Measurements from ENCODE around the gene IBSP.

Gene IBSP, protein sequence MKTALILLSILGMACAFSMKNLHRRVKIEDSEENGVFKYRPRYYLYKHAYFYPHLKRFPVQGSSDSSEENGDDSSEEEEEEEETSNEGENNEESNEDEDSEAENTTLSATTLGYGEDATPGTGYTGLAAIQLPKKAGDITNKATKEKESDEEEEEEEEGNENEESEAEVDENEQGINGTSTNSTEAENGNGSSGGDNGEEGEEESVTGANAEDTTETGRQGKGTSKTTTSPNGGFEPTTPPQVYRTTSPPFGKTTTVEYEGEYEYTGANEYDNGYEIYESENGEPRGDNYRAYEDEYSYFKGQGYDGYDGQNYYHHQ

DNA sequence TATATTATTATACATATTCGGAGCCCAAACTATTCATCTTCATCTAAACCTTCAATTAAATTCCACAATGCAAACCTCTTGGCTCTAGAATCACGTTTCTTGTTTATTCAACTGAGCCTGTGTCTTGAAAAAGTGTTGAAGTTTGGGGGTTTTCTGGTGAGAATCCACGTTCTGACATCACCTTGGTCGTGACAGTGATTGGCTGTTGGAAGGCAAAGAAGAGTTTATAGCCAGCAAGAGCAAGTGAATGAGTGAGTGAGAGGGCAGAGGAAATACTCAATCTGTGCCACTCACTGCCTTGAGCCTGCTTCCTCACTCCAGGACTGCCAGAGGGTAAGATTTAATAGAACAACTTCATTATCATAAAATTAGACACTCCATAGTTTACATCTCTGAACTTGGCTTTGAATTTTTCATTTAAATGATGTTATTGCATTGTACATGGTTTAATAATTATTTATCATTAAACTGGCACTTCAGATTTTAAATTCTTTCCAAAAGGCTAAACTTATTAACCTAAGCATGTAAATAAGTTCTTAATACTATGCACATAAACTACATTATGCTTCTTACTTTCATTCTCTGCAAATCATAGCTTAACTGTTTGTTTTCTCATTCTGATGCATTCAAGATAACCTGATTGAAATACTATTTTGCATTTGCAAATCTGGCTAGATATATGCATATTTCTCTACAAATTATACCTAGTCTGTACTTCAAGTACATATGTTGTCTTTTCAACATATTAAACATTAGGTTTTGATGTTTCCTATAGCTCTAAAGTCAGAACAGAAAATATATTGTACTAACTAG lies at the start of gene IBSP:
Gene IBSP, plus strand, starts transcription at position 254 of the 813 bp plus-strand sequence. CDS start 2,808 bp downstream, outside the sequence.
- DNase-seq (ENCODE audit: low read depth): no peak

DNA sequence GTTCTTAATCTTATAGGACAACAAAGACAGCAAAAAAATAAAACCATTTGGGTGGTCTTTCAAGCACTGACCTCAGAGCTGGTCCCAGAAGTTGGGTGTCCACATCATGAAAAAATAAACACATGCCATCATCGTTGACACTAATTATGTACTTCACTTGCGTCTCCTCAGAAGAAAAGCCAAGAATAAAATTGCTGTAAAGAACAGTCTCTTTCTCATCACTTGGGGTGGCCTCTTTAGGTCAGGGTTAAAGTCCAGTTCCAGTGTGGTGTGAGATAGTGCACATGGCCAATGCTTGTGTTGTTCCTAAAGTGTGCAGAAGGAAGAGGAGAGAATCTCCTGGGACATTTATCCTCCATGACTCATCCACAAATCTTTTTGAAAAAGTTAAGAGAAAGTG lies 49.5 kb upstream of the IBSP start:
- no peak for DNase-seq (ENCODE audit: low read depth)

DNA sequence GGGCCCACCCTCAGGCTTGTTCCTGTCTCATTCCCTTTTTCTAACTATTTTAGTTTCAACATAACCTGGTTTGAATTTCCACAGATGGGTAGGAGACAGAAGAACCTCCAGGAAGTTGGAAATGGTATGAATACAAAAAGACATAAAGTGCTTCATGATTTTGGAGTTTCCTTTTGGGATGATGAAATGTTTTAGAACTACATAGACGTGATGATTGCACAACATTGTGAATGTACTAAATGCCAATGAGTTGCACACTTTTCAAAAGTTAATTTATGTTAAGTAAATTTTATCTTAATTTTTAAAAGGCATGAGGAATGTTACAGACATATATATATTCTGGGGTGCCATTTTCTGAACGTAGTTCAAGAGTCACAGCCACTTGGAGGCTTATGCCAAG lies 41.1 kb upstream of the IBSP start:
- no peak for DNase-seq (ENCODE audit: low read depth)

DNA sequence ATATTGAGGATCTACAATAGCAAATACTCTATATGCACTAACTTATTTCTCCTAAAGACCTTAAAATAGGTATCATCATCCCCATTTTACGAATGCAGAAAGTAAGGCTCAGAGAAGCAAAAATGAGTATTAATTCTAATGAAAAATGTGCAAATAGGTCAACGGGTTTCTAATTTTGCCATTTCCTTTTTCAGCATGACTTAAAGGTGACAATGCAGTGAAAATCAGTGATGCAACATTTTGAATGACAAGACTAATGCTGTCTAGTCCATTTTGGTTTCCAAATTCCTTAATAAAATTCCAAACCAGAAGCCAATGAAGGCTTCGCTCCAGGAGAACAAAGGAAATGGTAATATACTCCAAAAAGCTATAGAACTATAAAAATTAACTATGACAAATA lies 37.0 kb upstream of the IBSP start:
- no peak for DNase-seq (ENCODE audit: low read depth)

DNA sequence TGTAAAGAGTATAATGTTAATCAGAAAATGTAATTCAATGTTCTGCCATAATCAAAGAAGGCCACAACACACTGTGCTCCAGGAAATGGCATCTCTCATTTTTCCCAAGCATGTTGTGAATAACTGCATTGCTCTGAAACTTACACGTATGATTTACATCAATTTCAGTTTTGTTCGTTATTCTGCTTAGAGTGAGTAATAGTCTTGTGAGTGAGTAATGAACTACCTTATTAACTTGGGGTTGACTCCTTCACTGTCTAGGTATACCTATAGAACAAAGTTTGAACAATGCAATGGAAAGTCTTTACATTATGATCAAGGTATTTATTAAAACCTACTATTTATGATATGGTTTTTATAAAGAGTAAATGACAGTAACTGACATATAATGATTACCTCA lies 17.8 kb upstream of the IBSP start:
- no peak for DNase-seq (ENCODE audit: low read depth)

DNA sequence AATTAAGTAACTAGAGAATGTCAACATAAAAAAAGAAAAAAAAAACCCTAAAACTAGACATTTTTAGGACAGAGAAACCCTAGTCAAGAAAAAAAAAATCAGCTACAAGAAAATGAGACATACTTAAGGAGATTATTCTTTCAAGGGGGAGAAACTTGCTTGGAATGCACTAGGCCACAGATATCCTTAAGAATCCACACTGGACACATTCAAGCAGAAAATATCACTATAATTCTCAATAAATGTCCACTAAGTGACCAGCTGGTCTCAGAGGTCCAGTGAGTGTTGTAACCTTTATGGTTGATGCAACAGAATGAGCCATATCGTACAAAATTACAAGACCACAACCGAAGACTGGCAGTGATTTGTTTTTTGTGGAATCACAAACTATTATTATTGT lies 15.6 kb upstream of the IBSP start:
- DNase-seq (ENCODE audit: low read depth): no peak

DNA sequence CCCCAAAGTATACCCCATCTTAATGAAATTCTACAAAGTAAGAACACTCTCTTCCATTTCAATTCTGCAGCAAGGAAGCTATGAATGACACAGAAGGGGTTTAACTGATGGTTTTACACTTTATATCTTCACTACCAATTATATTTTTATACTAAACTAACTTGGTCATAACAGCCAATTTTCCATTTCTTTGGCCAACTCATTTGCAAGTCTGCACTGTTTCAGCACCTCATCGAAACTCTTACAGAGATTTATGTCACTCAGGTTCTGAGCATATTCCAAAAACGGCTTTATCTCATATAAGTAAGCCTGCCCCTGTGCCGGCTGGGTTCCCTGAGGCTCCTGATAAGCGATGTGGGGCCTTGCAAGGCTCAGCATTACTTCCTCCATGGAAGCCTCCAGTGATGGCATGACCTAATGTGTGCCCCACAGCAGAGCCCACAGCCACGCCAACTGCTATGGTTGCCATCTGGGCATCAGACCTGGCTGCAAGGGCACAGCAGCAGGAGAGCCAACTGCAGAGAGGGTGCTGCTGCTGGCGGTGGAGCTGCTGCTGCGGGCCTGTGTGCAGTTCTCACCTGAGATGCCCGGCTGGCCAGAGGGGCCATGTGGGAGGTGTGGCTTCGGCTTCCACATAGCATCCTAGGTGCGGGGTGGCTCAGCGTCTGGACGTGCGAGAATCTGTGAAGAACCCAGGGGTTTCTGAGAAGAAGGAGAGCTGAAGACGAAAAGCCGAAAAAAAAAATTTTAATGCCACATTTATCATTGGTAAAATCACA lies 13.4 kb upstream of the IBSP start:
- DNase-seq (ENCODE audit: low read depth): no peak

DNA sequence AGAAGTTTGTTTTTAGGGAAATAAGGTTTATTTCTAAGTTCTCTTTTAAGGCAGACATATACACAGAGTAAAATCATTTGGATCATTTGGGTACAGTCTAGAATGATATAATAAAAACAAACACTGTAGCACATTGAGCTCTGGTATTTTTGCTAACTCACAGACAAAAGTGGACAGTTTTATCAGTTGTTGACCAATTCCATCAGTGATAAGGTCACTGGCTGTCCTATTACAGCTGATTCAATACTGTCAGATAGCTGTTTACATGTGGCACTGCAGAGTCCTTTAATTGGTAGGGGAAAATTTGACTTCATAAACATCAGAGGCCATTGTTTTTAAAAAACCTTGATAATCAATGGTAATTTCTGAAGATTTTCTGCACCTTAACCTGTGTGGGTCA lies 3.5 kb downstream of the IBSP start:
- no peak for DNase-seq (ENCODE audit: low read depth)

DNA sequence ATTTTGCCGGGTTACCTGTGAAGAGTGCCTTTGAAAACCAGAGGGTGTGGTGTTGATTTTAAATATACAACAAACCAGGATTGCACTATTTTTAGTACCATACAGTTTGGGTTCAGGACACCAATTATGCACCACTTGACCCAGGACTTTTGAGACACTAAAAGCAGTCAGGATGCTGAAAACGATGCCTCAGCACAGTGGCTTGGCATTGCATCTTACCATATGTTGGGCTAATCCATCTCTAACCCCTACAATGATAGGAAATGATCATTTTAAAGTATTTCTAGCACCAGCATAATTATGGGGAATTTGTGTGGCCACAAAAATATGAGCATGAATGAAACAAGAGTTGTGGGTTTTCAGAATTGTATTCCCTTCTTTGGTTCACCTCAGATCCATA lies 4.1 kb downstream of the IBSP start:
- DNase-seq (ENCODE audit: low read depth): no peak

DNA sequence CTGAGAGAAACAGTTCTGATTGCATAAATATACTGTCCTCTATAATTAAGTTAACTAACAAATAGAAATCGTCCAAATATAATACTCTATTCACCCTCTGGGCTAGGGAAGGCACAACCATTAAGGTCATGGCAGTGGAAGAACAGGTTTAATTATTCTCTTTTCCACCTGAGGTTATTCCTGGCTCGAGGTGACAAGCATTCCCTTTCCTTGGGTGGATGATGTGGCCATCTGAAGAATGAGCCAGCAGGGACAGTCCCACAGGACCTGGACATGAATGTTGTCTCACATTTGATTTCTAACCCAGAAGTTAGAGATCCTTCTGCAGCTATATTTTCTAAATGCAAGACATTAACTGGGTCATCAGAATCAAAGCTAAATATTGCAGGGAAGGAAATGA lies 5.5 kb downstream of the IBSP start:
- no peak for DNase-seq (ENCODE audit: low read depth)

DNA sequence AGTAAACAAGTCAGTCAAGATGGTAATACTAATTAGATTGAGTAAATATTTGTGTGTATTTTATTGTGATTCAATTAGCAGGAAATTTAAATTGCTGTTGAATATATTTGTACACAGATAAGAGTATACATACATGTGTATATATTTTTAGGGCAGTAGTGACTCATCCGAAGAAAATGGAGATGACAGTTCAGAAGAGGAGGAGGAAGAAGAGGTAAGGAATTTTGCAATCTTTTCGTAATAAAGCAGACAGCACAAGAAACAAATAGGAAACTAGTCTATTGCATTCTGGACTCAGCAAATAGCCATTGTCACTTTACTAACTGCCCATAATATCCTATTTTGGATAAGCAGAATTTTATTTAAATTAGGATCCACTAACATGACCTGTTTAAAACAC lies 6.6 kb downstream of the IBSP start:
- DNase-seq (ENCODE audit: low read depth): no peak

DNA sequence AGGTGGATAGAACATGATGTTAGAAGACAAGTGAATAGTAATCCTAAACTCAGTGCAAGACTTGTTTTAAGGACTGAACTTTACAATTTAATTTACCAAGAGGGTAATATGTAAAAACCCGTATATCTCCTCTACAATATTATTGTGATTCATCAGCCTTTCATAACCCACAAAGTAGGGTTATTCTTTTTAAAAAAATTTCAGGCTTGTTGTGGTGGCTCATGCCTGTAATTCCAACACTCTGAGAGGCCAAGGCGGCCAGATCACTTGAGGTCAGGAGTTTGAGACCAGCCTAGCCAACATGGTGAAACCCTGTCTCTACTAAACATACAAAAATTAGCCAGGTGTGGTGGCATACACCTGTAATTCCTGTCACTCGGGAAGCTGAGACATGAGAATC lies 7.2 kb downstream of the IBSP start:
- no peak for DNase-seq (ENCODE audit: low read depth)

DNA sequence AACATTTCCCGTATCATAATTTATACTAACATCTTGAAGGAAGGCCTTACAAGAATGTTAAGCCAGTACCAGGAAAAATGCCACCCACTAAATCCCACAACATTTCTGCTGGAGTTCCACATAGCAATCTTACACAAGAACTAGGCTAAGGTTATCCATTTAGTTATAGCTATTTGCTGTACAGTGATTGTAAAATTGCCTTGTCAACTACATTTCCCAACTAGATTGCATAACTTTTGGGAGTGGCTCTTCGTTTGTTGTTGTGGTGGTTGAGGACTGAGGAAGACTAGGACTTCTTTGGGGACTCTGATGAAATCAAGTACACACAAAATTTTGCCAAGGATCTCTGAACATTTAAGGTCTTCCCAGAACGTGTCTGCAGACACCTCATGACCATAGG lies 8.0 kb downstream of the IBSP start:
- no peak for DNase-seq (ENCODE audit: low read depth)

DNA sequence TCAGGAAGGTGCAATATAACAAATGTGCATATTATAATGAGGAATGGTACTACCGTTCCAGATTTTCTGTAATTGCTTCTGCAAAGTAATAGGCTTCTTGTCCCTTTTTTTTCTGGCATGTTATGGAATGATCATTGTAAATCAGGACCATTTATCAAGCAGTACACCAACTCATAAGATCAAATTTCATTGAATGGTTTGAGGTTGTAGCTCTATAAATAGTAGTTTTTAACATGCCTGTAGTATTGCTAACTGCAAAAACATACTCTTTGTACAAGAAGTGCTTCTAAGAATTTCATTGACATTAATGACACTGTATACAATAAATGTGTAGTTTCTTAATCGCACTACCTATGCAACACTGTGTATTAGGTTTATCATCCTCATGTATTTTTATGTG lies 12.6 kb downstream of the IBSP start:
- no peak for DNase-seq (ENCODE audit: low read depth)

DNA sequence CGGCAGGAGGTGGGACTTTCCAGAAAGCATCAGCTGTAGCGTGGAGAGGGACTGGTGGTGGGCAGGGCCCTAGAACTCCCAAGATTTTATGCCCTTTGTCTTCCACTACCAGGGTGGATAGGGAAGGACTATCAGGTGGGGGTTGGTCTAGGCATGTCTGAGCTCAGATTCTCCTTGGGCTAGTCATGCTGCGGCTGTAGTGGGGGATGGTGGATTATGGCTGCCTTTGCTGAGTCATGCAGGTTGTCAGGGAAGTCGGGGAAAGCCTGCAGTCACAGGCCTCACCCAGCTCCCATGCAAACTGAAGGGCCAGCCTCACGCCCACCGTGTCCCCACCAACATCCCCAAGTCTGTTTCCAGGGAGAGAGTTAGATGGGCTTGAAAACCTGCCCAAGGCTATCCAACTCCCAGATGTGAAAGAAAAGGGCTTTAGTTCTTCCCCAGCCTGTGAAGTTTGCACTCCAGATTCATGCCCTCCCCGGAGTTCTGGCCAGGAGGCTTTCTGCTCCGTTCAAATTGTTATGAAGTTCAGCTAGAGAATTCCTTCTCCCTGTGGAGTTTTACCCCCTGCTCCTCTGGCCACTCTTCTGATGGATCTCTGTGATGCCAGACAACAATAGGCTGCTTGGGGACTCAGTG lies 20.0 kb downstream of the IBSP start:
- DNase-seq (ENCODE audit: low read depth): no peak

DNA sequence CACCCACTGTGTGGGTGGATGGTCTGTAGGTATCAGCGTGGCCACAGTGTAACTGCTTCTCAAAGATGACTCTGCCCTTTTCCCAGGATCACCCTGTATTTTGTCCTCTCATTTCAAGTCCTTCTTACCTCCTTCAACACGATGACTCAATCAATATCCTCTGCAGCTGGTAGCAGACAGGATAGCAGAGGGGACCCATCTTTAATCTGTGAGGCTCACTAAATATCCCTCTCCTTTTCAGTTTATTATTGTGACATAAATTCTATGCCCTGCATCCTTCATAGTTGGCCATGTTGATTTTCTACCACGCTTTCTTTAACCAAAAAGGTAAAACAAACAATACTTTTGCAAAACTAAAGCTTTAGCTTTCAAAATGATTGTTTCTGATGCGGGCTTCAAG lies 23.8 kb downstream of the IBSP start:
- no peak for DNase-seq (ENCODE audit: low read depth)

DNA sequence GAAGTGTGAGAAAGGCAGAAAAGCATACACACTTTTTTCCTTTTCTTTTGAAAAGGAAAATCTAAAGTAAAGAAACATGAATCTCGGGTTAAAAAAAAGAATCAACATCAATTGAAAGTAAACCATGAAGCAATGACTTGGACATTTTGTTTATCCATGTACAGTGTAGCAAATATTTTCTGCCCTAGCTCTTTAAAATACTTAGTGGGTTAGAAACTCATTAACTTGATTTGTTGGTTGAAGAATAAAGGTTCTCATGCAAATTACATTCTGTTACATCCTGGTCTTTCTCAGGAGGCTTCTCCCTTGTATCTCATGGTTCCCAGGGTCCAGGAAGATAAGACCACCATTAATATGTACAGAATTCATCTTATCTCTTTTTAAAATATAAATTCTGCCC lies 24.4 kb downstream of the IBSP start:
- DNase-seq (ENCODE audit: low read depth): no peak

DNA sequence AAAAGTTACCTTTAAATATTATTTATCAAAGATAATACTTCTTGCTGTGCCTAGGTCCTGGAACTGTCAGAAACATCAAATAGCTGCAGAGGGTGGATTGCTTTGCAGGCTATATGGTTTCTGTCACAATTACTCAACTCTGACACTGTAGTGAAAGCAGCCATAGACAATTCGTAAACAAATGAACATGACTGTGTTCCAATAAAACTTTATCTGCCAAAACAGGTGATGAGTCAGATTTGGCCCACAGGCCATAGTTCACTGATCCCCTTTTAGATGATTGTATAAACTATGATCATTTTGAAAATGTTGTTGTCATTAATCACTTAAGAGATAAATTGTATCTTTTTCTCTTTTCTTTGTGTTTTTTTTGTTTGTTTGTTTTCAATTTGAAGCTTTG lies 25.0 kb downstream of the IBSP start:
- DNase-seq (ENCODE audit: low read depth): no peak

DNA sequence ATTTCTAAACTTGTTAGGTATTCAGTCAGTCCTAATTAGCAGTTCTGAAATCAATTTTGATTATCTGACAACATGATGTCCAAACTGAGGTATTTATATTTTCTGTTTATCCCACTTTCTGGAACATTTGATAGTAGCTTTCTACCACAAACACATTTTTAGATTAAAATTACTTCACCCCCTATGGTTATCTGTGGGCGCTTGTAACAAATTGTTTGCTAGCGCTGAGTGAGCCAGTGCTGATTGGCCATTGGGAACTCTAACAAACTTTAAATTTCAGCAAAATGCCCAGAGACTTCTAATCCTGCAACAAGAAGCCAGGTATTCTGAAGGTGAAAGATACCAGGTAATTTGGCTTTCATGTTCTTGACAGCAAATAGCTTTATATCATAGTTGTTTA lies 33.3 kb downstream of the IBSP start, which contains the start of gene MEPE:
Gene MEPE, plus strand, starts transcription at position 301 of the 400 bp plus-strand sequence. CDS start 1,746 bp downstream, outside the sequence.
- no peak for DNase-seq (ENCODE audit: low read depth)

DNA sequence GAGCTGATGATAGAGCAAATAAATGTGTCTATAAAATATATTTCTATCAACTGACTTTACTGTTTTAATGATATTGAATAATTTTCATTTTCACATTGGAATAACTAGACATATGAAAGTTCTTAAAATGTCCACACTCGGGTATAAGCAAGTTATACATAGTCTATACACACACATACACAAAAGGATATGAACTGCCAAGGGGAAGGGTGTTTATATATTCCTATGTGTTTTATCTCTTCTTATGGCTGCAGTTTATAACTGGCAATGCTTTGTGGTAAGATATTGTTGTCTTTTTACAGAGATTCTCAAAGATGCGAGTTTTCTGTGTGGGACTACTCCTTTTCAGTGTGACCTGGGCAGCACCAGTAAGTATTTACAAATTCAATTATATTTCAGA lies 35.0 kb downstream of the IBSP start:
- no peak for DNase-seq (ENCODE audit: low read depth)

DNA sequence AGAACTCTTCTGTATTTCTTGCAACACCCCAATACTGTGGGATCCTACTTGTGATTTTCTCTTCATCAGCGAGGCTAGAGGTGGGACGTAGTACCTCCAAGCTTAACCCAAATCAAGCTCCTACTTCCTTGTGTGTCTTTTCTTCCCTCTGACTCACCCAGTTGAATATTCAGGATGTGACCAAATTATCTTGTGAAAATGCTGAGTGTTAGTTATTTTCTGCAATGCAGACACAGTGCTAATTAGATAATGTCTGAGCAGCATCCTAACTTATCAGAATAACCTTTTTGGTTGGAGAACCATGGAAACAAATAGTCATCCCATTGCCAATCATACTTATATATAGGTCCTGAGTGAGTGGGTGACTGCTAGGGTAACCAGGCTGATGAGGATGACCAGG lies 35.8 kb downstream of the IBSP start:
- DNase-seq (ENCODE audit: low read depth): no peak

DNA sequence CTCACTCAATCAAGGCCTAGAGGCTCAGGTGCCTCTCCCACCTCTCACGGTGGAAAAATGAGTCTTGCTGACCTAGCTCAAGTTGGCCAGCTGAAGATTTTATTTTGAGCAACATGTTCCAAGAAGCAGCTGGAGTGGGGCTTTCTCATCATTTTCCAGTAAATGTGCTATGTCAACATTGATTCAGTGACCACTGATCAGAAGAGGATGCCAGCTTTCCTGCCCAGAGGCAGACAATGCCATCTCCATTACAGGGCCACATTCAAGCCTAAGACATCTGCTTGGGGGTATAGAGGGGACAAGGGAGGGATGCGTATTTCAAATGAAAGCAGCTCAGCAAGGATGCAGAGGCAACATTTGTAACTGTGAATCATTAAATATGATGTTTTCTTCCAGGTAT lies 36.4 kb downstream of the IBSP start:
- no peak for DNase-seq (ENCODE audit: low read depth)
